ENCODE measurements around the gene TMEM63B. TPM values are rescaled to one million over a fixed set of nuclear protein-coding genes. Genes with fewer than 3 reads are reported as not detected.
"Not testable (repeated sequence)": the region's sequence is repeated elsewhere in the genome, so short reads cannot be mapped to it uniquely, and the experiment has no call there.

Gene TMEM63B
- total RNA-seq, 2 experiments from 2014 or later = 11.4 to 12.8 TPM

GRCh38 chr6:44142835-44143234, 15.5 kb downstream of the TMEM63B start:
- TF ChIP-seq CTCF (IDR thresholded peaks at IDR 0.05) = no peak
- no peaks in the 10 kb centered on the region for H3K27me3 Mint-ChIP-seq
- Histone ChIP-seq H3K36me3 (ENCODE audit: insufficient read depth, low read length) (peaks cover 33% of the 10 kb centered on the region), H3K27ac (ENCODE audit: low read depth in 1 of 2, low read length in 2 of 2) (no peak overlapping the region), H3K27me3 (ENCODE audit: control insufficient read depth in 1 of 2, insufficient read depth in 2 of 2, low read length in 2 of 2) (no peaks in the 10 kb centered on the region), H3K4me1 (ENCODE audit: insufficient read depth, low read length) (no peaks in the 10 kb centered on the region), H3K4me3 (ENCODE audit: low read length) (no peak overlapping the region), H3K9me3 (ENCODE audit: control insufficient read depth in 1 of 2, insufficient read depth in 1 of 2, low read length in 2 of 2) (no peaks in the 10 kb centered on the region)
- DNase-seq (no peak), ATAC-seq (ENCODE audit: poor library complexity) (no peak)
- intact Hi-C loops (cut with DNase I, micrococcal nuclease) = no loop called here
- no peak overlapping the region for H3K27ac Mint-ChIP-seq
- no peaks in the 10 kb centered on the region for H3K4me1 Mint-ChIP-seq (ENCODE audit: low read depth)
- POLR2A ChIA-PET = no interaction called here
- H3K4me3 Mint-ChIP-seq = no peak overlapping the region
- peaks cover 77% of the 10 kb centered on the region for H3K36me3 Mint-ChIP-seq (ENCODE audit: low read depth)
- no peaks in the 10 kb centered on the region for H3K9me3 Mint-ChIP-seq
- CTCF ChIA-PET = no interaction called here

- H3K27ac Mint-ChIP-seq = no peak overlapping the region
- H3K27me3 ChIP-seq (ENCODE audit: control insufficient read depth in 1 of 2, insufficient read depth in 2 of 2, low read length in 2 of 2) = no peaks in the 10 kb centered on the region
- H3K36me3 Mint-ChIP-seq (ENCODE audit: low read depth) = peaks cover 75% of the 10 kb centered on the region
- no peak overlapping the region for H3K4me3 ChIP-seq (ENCODE audit: low read length)
- H3K4me1 ChIP-seq (ENCODE audit: insufficient read depth, low read length) = no peaks in the 10 kb centered on the region
- no peak for TF ChIP-seq CTCF (IDR thresholded peaks at IDR 0.05)
- no peaks in the 10 kb centered on the region for H3K9me3 ChIP-seq (ENCODE audit: control insufficient read depth in 1 of 2, insufficient read depth in 1 of 2, low read length in 2 of 2)
- H3K4me3 Mint-ChIP-seq = no peak overlapping the region
- H3K9me3 Mint-ChIP-seq = no peaks in the 10 kb centered on the region
- DNase-seq (no peak), ATAC-seq (ENCODE audit: poor library complexity) (no peak)
- H3K36me3 ChIP-seq (ENCODE audit: insufficient read depth, low read length) = peaks cover 33% of the 10 kb centered on the region
- H3K27me3 Mint-ChIP-seq = no peaks in the 10 kb centered on the region
- intact Hi-C loops (cut with DNase I, micrococcal nuclease) = no loop called here
- ChIA-PET POLR2A (no interaction called here), CTCF (interaction anchor here (0.6 kb wide), 1 partner anchor 30 kb away, joined by 4 read pairs; no protein-coding TSS in a partner anchor)
- no peaks in the 10 kb centered on the region for H3K4me1 Mint-ChIP-seq (ENCODE audit: low read depth)
- no peak overlapping the region for H3K27ac ChIP-seq (ENCODE audit: low read depth in 1 of 2, low read length in 2 of 2)
Observed at GRCh38 chr6:44143731-44144130, 16.4 kb downstream of the TMEM63B start.

- intact Hi-C loops (cut with DNase I, micrococcal nuclease); H3K27me3 Mint-ChIP-seq; H3K4me3 Mint-ChIP-seq; CTCF ChIA-PET; H3K4me3 ChIP-seq (ENCODE audit: low read length); H3K9me3 Mint-ChIP-seq; H3K4me1 Mint-ChIP-seq (ENCODE audit: low read depth); H3K27ac ChIP-seq (ENCODE audit: low read depth in 1 of 2, low read length in 2 of 2); H3K4me1 ChIP-seq (ENCODE audit: insufficient read depth, low read length); H3K9me3 ChIP-seq (ENCODE audit: control insufficient read depth in 1 of 2, insufficient read depth in 1 of 2, low read length in 2 of 2); DNase-seq; H3K27me3 ChIP-seq (ENCODE audit: control insufficient read depth in 1 of 2, insufficient read depth in 2 of 2, low read length in 2 of 2); H3K27ac Mint-ChIP-seq; POLR2A ChIA-PET; ATAC-seq (ENCODE audit: poor library complexity): not testable (repeated sequence)
- H3K36me3 Mint-ChIP-seq (ENCODE audit: low read depth) = peaks cover 75% of the 10 kb centered on the region
- H3K36me3 ChIP-seq (ENCODE audit: insufficient read depth, low read length) = peaks cover 35% of the 10 kb centered on the region
Observed at GRCh38 chr6:44144536-44144935, 17.2 kb downstream of the TMEM63B start.

GRCh38 chr6:44145839-44146238, 18.5 kb downstream of the TMEM63B start:
- ChIA-PET CTCF (interaction anchor here (0.7 kb wide), 1 partner anchor 376 kb away, joined by 4 read pairs; no protein-coding TSS in a partner anchor), POLR2A (interaction anchor here (0.6 kb wide), 1 partner anchor 8 kb away, joined by 3 read pairs; no protein-coding TSS in a partner anchor)
- Histone ChIP-seq H3K4me3 (ENCODE audit: low read length) (no peak overlapping the region), H3K27me3 (ENCODE audit: control insufficient read depth in 1 of 2, insufficient read depth in 2 of 2, low read length in 2 of 2) (no peaks in the 10 kb centered on the region), H3K36me3 (ENCODE audit: insufficient read depth, low read length) (peaks cover 29% of the 10 kb centered on the region), H3K27ac (ENCODE audit: low read depth in 1 of 2, low read length in 2 of 2) (no peak overlapping the region), H3K4me1 (ENCODE audit: insufficient read depth, low read length) (no peaks in the 10 kb centered on the region), H3K9me3 (ENCODE audit: control insufficient read depth in 1 of 2, insufficient read depth in 1 of 2, low read length in 2 of 2) (no peaks in the 10 kb centered on the region)
- no peaks in the 10 kb centered on the region for H3K9me3 Mint-ChIP-seq
- intact Hi-C loops (cut with DNase I, micrococcal nuclease) = no loop called here
- ATAC-seq (ENCODE audit: poor library complexity) (no peak), DNase-seq (no peak)
- no peaks in the 10 kb centered on the region for H3K4me1 Mint-ChIP-seq (ENCODE audit: low read depth)
- no peaks in the 10 kb centered on the region for H3K27me3 Mint-ChIP-seq
- TF ChIP-seq CTCF (IDR thresholded peaks at IDR 0.05) = no peak
- peaks cover 72% of the 10 kb centered on the region for H3K36me3 Mint-ChIP-seq (ENCODE audit: low read depth)
- H3K27ac Mint-ChIP-seq = no peak overlapping the region
- H3K4me3 Mint-ChIP-seq = no peak overlapping the region
